HepG2 (cell line): ENCODE measurements around the gene ABAT. TPM values are rescaled to one million over a fixed set of nuclear protein-coding genes. Genes with fewer than 3 reads are reported as not detected.

ENCODE experiments used
- ATAC-seq: fragments of 200-7000 bp; cut with Tn5 transposase; 3 replicates; pipeline ENCODE4 v1.9.1; 2020; ENCODE audit warnings: mild to moderate bottlenecking, moderate library complexity
- BruUV-seq: library from RNA; stranded (reverse); fragments of 400-500 nt; replicated peaks from 2 replicates; lab custom pipeline; 2021; lab: Mats Ljungman, UMichigan
- CTCF ChIA-PET: fragments of 300-600 bp; formaldehyde crosslinking; extraction: SDS; loops from one replicate; lab custom pipeline; 2021; ENCODE audit warnings: low total read pairs, inconsistent platforms, low intra/inter-chr PET ratio; lab: Yijun Ruan, JAX
- POLR2A ChIA-PET: fragments of 350-600 bp; sonication (Branson Sonifier 250); formaldehyde crosslinking; loops from one replicate; lab custom pipeline; 2020; ENCODE audit warnings: antibody characterized with exemption, inconsistent platforms; lab: Yijun Ruan, JAX
- DNase-seq: peaks from one replicate; pipeline ENCODE4 v3.0.0-alpha.2; 2015; ENCODE audit warnings: low spot score
- FAIRE-seq: peaks from 3 replicates; lab custom pipeline; 2011; peaks lifted over from hg19 to GRCh38; lab: Jason Lieb, UNC
- H2AFZ ChIP-seq: one replicate; pipeline ENCODE4 v1.6.1; 2011; ENCODE audit warnings: low read length, inconsistent platforms
- H3K27ac ChIP-seq: fragments of 300-600 bp; 3 replicates; pipeline ENCODE4 v1.8.0; 2011; ENCODE audit warnings: mixed run types, mild to moderate bottlenecking, mixed read lengths, low read length, inconsistent platforms; ENCODE audit not compliant: insufficient read depth; ENCODE audit errors: extremely low read length
- H3K27me3 ChIP-seq, 2 experiments: fragments of 200-600 bp in 1 of 2; 2 replicates in 1 of 2; 3 replicates in 1 of 2; pipeline versions ENCODE4 v1.6.0 to v1.8.0; 2011; ENCODE audit warnings: low read length in 2 of 2, mild to moderate bottlenecking in 2 of 2, moderate library complexity in 2 of 2, inconsistent platforms in 1 of 2; ENCODE audit not compliant: insufficient read depth in 2 of 2, control insufficient read depth in 1 of 2
- H3K36me3 ChIP-seq, 2 experiments: fragments of 200-600 bp in 1 of 2; replicated peaks in 1 of 2; 2 replicates in 1 of 2; 3 replicates in 1 of 2; pipeline versions ENCODE4 v1.5.1 to v1.8.0; 2011; ENCODE audit warnings: low read length in 2 of 2, inconsistent platforms in 1 of 2; ENCODE audit not compliant: insufficient read depth in 2 of 2, control insufficient read depth in 1 of 2
- H3K4me1 ChIP-seq: 2 replicates; pipeline ENCODE4 v1.5.1; 2012; ENCODE audit warnings: low read length, inconsistent platforms; ENCODE audit not compliant: insufficient read depth
- H3K4me2 ChIP-seq: 2 replicates; pipeline ENCODE4 v1.6.0; 2011; ENCODE audit warnings: low read depth, low read length, inconsistent platforms
- H3K4me3 ChIP-seq, 3 experiments: fragments of 200-600 bp in 1 of 3; sonication (generic), shearing (Covaris generic) in 1 of 3; replicated peaks in 1 of 3; 2 replicates each; pipeline ENCODE4 v1.5.1; 2011 to 2016; ENCODE audit warnings: low read length in 3 of 3, inconsistent platforms in 2 of 3, low read depth in 2 of 3, mild to moderate bottlenecking in 2 of 3, control low read depth in 1 of 3, mixed read lengths in 1 of 3; ENCODE audit not compliant: insufficient read depth in 1 of 3
- H3K79me2 ChIP-seq: one replicate; pipeline ENCODE4 v1.6.1; 2011; ENCODE audit warnings: low read length, inconsistent platforms; ENCODE audit not compliant: insufficient read depth
- H3K9ac ChIP-seq: 2 replicates; pipeline ENCODE4 v1.6.0; 2011; ENCODE audit warnings: mild to moderate bottlenecking, low read depth, low read length, inconsistent platforms; ENCODE audit not compliant: insufficient read depth
- H3K9me3 ChIP-seq: 2 replicates; pipeline ENCODE4 v1.5.1; 2012; ENCODE audit warnings: mild to moderate bottlenecking, low read length
- H4K20me1 ChIP-seq: 2 replicates; pipeline ENCODE4 v1.6.0; 2011; ENCODE audit warnings: inconsistent platforms, mild to moderate bottlenecking, low read length, moderate library complexity; ENCODE audit not compliant: insufficient read depth
- ADNP ChIP-seq: sonication (generic); formaldehyde crosslinking; IDR thresholded peaks from 2 replicates; pipeline ENCODE4 v1.4.0; 2020; ENCODE audit warnings: missing genetic modification reagents
- BATF2 ChIP-seq: sonication (generic); formaldehyde crosslinking; IDR thresholded peaks from 2 replicates; pipeline ENCODE4 v1.8.0; 2022; ENCODE audit warnings: mild to moderate bottlenecking, missing genetic modification reagents, moderate library complexity
- HOXA7 ChIP-seq: sonication (generic); formaldehyde crosslinking; IDR thresholded peaks from 2 replicates; pipeline ENCODE4 v1.8.1; 2022; ENCODE audit warnings: mild to moderate bottlenecking, missing genetic modification reagents, moderate library complexity
- IKZF1 ChIP-seq: fragments of 450-650 bp; IDR thresholded peaks from 2 replicates; pipeline ENCODE4 v1.7.1; 2016
- IRF2 ChIP-seq: IDR thresholded peaks from 2 replicates; pipeline ENCODE4 v1.6.1; 2018; ENCODE audit warnings: missing genetic modification reagents, missing compliant biosample characterization
- KMT2A ChIP-seq: sonication (generic); formaldehyde crosslinking; IDR thresholded peaks from 2 replicates; pipeline ENCODE4 v1.4.0; 2020; ENCODE audit warnings: missing genetic modification reagents
- MAFF ChIP-seq: IDR thresholded peaks from 2 replicates; pipeline ENCODE4 v1.6.1; 2011; ENCODE audit warnings: low read depth, low read length, improper control_type of control experiment
- MED8 ChIP-seq: sonication (generic); formaldehyde crosslinking; IDR thresholded peaks from 2 replicates; pipeline ENCODE4 v1.8.1; 2023; ENCODE audit warnings: mild to moderate bottlenecking, missing genetic modification reagents; ENCODE audit not compliant: insufficient replicate concordance
- MIXL1 ChIP-seq: IDR thresholded peaks from 2 replicates; pipeline ENCODE4 v1.6.1; 2016
- NR1H2 ChIP-seq: sonication (generic); formaldehyde crosslinking; IDR thresholded peaks from 2 replicates; pipeline ENCODE4 v1.8.1; 2022; ENCODE audit warnings: low read depth, missing genetic modification reagents, borderline replicate concordance
- NR2F6 ChIP-seq, 2 experiments: IDR thresholded peaks; 2 replicates each; pipeline ENCODE4 v1.6.1; 2016; ENCODE audit warnings: antibody characterized with exemption in 1 of 2, mild to moderate bottlenecking in 1 of 2
- NR3C1 ChIP-seq: sonication (generic); formaldehyde crosslinking; IDR thresholded peaks from 2 replicates; pipeline ENCODE4 v1.4.0; 2020; ENCODE audit warnings: missing genetic modification reagents
- RARA ChIP-seq: IDR thresholded peaks from 2 replicates; pipeline ENCODE4 v1.6.1; 2016; ENCODE audit warnings: missing genetic modification reagents, missing compliant biosample characterization
- SAFB2 ChIP-seq: sonication (generic); formaldehyde crosslinking; IDR thresholded peaks from 2 replicates; pipeline ENCODE4 v1.5.1; 2020; ENCODE audit warnings: missing genetic modification reagents, low read depth, mild to moderate bottlenecking, borderline replicate concordance
- TBX2 ChIP-seq: sonication (generic); formaldehyde crosslinking; IDR thresholded peaks from 2 replicates; pipeline ENCODE4 v1.5.0; 2020; ENCODE audit warnings: missing genetic modification reagents, mild to moderate bottlenecking, borderline replicate concordance
- U2AF1 ChIP-seq: fragments of 200-400 bp; formaldehyde crosslinking; optimal IDR thresholded peaks from 2 replicates; pipeline ENCODE3; 2017; ENCODE audit warnings: mild to moderate bottlenecking, low read depth, low read length
- ZBTB46 ChIP-seq: sonication (generic); formaldehyde crosslinking; IDR thresholded peaks from 2 replicates; pipeline ENCODE4 v1.4.0; 2020; ENCODE audit warnings: mild to moderate bottlenecking, missing genetic modification reagents, borderline replicate concordance
- ZNF20 ChIP-seq: sonication (generic); formaldehyde crosslinking; IDR thresholded peaks from 2 replicates; pipeline ENCODE4 v1.4.0; 2020; ENCODE audit warnings: mild to moderate bottlenecking, moderate library complexity, missing genetic modification reagents
- ZNF225 ChIP-seq: sonication (generic); formaldehyde crosslinking; IDR thresholded peaks from 2 replicates; pipeline ENCODE4 v1.4.0; 2020; ENCODE audit warnings: mild to moderate bottlenecking, missing genetic modification reagents
- ZNF383 ChIP-seq: sonication (generic); formaldehyde crosslinking; IDR thresholded peaks from 2 replicates; pipeline ENCODE4 v1.4.0; 2020; ENCODE audit warnings: missing genetic modification reagents, mild to moderate bottlenecking, borderline replicate concordance
- ZNF562 ChIP-seq: sonication (generic); formaldehyde crosslinking; IDR thresholded peaks from 2 replicates; pipeline ENCODE4 v1.8.0; 2022; ENCODE audit warnings: missing genetic modification reagents, borderline replicate concordance
- ZNF576 ChIP-seq: sonication (generic); formaldehyde crosslinking; IDR thresholded peaks from 2 replicates; pipeline ENCODE4 v1.4.0; 2020; ENCODE audit warnings: mild to moderate bottlenecking, missing genetic modification reagents
- WGBS: methylation state at CpG from one replicate; pipeline ENCODE4 v1.1.6; 2017; ENCODE audit warnings: low lambda C conversion rate; 5-methylcytosine and 5-hydroxymethylcytosine counted together
- in situ Hi-C: cut with HindIII; loops from 2 replicates; pipeline ENCODE4 v1.10.0; 2017; ENCODE audit warnings: low pct_unique_long_range_greater_than_20kb; ENCODE audit not compliant: extremely low pct_ligation_motif_present
- intact Hi-C: fragments of 100-400 bp; cut with micrococcal nuclease; formaldehyde crosslinking; loops from one replicate; pipeline ENCODE4 v1.10.0; 2022; ENCODE audit not compliant: unreplicated experiment
- polyA plus RNA-seq, 8 experiments: library from polyadenylated mRNA; depleted of rRNA in 3 of 8; stranded (reverse) in 7 of 8; unstranded in 1 of 8; fragments of >200 nt; fragmentation: Illumina TruSeq in 4 of 8; extraction: Trizol in 4 of 8; gene quantifications; 2 replicates each; pipeline versions ENCODE4 v1.2.1 to v1.2.3, GENCODE V29; 2011 to 2016; ENCODE audit warnings: low read depth in 4 of 8, missing spikeins in 1 of 8, mixed read lengths in 1 of 8; ENCODE audit not compliant: insufficient read depth in 1 of 8
- total RNA-seq, 5 experiments: library from RNA; depleted of rRNA; stranded (reverse); fragments of >200 nt; fragmentation: Illumina TruSeq; extraction: Trizol; gene quantifications; 2 replicates each; pipeline ENCODE4 v1.2.3, GENCODE V29; 2016; ENCODE audit warnings: low read depth in 1 of 5

Gene ABAT
- total and polyA plus RNA-seq, 2 of the 13 experiments (the other 11 are each of a cell fraction or from before 2014, with no cell fraction given): 47.6 to 97.3 TPM

- TF ChIP-seq KMT2A (CRISPR knock-in tag) (0 out of 2 replicates have a peak, but pooled peaks have one; percentile 39), MAFF (no peak), RARA (CRISPR knock-in tag) (peak; percentile 49), NR2F6 (IDR thresholded peaks at IDR 0.05) (peak; percentile 22; the same call in 1 of the 2 replicates), NR2F6 (CRISPR knock-in tag; IDR thresholded peaks at IDR 0.05) (no peak; the same call in 1 of the 2 replicates)
Observed at GRCh38 chr16:8720080-8720966, 45.9 kb downstream of the ABAT start (continued).

- peaks cover 9 to 25% of the 10 kb centered on the region in 2 experiments; a peak in 4 of 5 replicates for H3K36me3 ChIP-seq
- H2AFZ ChIP-seq: no peak overlapping the region
- DNase-seq: no peak
- no peak overlapping the region for H3K9ac ChIP-seq
- H3K4me3 ChIP-seq: no peak overlapping the region
- H3K27me3 ChIP-seq: no peaks in the 10 kb centered on the region
- no peak overlapping the region for H3K27ac ChIP-seq
- CTCF ChIA-PET: no interaction called here
- ATAC-seq: no peak
- POLR2A ChIA-PET: interaction anchor here (1.1 kb wide), 1 partner anchor 40 kb away, joined by 3 read pairs; no protein-coding TSS in a partner anchor
- H3K4me2 ChIP-seq: peak overlapping the region; percentile 52
- no peak for FAIRE-seq
- 91% methylated on average over 3 of the region's 3 CpGs for WGBS
- no TSS peak for BruUV-seq
- H3K4me1 ChIP-seq: peaks cover 32% of the 10 kb centered on the region
- no peaks in the 10 kb centered on the region for H3K9me3 ChIP-seq
- no peaks in the 10 kb centered on the region for H3K79me2 ChIP-seq
- H4K20me1 ChIP-seq: no peaks in the 10 kb centered on the region
- in situ Hi-C loops (no loop called here), intact Hi-C loops (loop anchor here (1.0 to 5.0 kb wide), 3 partner anchors 19 to 1056 kb away; no protein-coding TSS in a partner anchor)
- TF ChIP-seq IRF2 (CRISPR knock-in tag): no peak
- TF ChIP-seq ZNF562 (CRISPR knock-in tag): no peak
- no peak for TF ChIP-seq NR1H2 (CRISPR knock-in tag)
- TF ChIP-seq IKZF1: no peak
- no peak for TF ChIP-seq ZNF576 (CRISPR knock-in tag)
- TF ChIP-seq ZNF20 (CRISPR knock-in tag): no peak
- 0 out of 2 replicates have a peak, but pooled peaks have one; percentile 19 for TF ChIP-seq ADNP
- no peak for TF ChIP-seq NR3C1 (CRISPR knock-in tag)
- TF ChIP-seq TBX2 (CRISPR knock-in tag): 0 out of 2 replicates have a peak, but pooled peaks have one; percentile 12
- TF ChIP-seq MIXL1: no peak
- TF ChIP-seq ZBTB46: no peak
- TF ChIP-seq HOXA7 (CRISPR knock-in tag): no peak
- peak; percentile 14 for TF ChIP-seq U2AF1
- no peak for TF ChIP-seq SAFB2
- no peak for TF ChIP-seq BATF2
- TF ChIP-seq ZNF383: no peak
- no peak for TF ChIP-seq ZNF225 (CRISPR knock-in tag)
- no peak for TF ChIP-seq MED8 (CRISPR knock-in tag)
Observed at GRCh38 chr16:8720967-8721308, 46.5 kb downstream of the ABAT start.
